SKM-1 treated with dmso at 0.1 percent for 144 hours (cell line): ENCODE measurements around the gene LARP1.
"Not testable (repeated sequence)": the region's sequence is repeated elsewhere in the genome, so short reads cannot be mapped to it uniquely, and the experiment has no call there.

Experiments
- DNase-seq: peaks from one replicate; lab custom pipeline; 2025; ENCODE audit not compliant: unreplicated experiment; lab: John Stamatoyannopoulos, UW

LARP1 gene

DNA sequence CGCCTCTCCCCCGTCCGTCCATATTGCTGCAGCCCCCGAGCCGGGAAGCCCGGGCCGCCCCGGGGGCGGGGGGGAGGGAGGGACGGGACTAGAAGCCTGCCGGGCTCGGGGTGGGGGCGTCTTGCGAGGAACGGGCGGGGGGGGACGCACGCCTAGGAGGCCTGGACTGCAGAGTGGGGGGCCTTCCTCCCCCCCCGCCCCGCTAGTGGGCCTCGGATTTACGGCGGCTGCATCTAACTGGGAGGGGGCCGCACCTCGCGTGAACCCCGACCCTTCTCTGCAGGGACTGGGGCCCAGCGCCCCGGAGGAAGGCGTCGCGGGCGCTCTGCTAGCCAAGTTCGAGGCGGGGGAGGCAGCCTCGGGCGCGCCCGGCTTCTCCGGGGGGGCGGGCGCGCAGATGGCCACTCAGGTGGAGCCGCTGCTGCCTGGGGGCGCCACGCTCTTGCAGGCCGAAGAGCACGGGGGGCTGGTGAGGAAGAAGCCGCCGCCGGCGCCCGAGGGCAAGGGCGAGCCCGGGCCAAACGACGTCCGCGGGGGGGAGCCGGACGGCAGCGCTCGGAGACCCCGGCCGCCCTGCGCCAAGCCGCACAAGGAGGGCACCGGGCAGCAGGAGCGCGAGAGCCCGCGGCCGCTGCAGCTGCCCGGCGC is at the start of gene LARP1:
Gene LARP1 (plus strand): TSS at position 17 of the 648 bp plus-strand sequence. CDS start 381 bp downstream, at position 398.
- no peak for DNase-seq

DNA sequence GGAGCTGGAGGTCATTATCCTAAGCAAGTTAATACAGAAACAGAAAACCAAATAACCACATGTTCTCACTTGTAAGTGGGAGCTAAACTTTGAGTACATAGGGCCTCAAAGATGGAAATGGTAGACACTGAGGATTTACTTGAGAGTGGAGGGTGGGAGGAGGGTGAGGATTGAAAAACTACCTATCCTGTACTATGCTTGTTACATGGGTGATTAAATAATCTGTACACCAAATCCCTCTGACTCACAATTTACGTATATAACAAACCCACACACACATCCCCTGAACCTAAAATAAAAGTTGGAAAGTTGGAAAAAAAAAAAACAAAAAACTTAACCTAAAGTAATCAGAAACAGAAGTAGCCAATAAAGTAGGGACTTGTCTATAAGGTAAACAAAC is 48.8 kb upstream of the LARP1 start:
- DNase-seq, result no peak

DNA sequence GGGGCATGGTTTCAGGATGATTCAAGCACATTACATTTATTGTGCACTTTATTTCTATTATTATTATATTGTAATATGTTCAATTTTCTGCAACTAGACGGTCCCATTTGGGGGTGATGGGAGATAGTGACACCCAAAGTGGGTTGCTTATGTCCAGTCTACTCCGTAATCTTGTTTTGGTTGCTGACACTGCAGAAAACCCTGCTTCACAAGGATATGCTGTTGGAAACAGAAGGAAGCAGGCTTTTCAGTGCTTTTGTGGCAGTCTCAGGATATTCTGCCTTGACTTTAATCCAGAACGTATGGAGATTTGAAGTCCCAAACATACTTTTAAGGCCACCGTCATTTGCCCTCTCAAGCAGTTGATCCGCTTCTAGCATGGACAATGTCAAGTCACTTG is 47.5 kb upstream of the LARP1 start:
- DNase-seq, result no peak

DNA sequence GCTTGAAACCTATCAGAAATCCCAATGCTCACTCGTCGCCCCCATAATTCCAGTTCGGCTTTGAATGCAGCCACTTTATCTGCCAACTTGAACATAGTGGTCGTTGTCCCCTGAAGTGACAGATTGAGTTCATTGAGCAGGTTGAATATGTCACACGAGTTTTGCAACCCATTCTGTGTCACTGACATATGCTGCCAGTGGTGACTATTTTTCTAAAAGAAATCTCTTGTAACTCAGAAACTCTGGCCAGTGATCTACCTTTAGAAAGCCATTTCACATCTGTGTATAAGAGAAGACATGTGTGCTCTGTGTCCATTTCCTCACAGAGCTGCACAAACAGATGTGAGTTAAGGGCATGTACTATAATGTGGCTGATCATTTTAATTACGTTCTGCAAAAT is 47.0 kb upstream of the LARP1 start:
- DNase-seq, result no peak

DNA sequence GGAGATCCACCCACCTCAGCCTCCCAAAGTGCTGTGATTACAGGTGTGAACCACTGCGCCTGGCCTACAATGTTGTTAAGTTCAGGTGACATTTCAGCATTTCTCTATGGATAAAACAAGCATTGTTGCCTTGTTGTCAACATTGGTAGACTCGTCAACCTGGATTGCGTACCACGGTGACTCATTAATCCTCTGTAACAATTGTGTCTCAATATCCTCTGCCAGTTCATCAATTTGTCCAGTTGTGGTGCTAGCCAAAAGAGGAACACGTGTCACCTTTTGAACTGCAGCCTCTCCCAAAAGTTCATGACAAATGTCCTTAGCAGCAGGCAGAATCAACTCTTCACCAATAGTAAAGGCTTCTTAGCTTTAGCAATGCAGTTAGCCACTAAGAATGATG is 46.3 kb upstream of the LARP1 start:
- peak; percentile 96 for DNase-seq

DNA sequence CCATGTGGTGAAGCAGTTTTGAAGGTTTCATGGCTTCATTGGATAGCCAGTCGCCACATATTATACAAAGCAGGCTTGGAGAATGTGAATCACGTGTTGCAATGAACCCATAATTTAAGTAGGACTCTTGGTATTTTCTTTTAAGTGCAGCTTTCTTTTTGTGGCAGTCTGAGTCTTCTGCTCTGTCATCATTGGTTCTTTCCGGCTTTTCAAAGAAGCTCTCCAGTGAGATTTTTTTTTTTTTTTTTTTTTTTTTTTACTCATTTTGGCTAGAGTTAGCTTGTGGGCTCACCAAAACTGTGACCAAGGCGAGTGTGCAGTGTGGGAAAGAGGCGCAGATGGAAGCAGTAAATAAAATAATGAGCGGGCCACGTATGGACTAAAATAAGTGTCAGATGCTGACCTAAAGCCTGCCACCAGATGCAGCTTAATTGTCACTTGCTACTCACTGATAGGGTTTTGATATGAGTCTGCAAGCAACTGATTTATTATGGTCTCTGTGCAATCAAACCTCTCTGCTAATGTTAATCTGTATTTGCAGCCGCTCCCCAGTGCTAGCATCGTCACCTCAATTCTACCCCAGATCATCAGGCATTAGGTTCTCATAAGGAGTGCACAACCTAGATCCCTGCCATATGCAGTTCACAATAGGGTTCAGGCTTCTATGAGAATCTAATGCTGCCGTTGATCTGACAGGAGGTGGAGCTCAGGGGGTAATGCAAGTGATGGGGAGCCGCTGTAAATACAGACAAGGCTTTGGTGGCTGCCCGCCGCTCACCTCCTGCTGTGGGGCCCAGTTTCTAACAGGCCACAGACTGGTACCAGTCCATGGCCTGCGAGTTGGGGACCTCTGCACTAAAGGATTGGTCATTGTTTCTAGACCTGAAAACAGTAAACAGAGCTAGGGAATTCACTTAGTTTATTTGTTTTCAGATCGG is 45.5 kb upstream of the LARP1 start:
- DNase-seq, result no peak

DNA sequence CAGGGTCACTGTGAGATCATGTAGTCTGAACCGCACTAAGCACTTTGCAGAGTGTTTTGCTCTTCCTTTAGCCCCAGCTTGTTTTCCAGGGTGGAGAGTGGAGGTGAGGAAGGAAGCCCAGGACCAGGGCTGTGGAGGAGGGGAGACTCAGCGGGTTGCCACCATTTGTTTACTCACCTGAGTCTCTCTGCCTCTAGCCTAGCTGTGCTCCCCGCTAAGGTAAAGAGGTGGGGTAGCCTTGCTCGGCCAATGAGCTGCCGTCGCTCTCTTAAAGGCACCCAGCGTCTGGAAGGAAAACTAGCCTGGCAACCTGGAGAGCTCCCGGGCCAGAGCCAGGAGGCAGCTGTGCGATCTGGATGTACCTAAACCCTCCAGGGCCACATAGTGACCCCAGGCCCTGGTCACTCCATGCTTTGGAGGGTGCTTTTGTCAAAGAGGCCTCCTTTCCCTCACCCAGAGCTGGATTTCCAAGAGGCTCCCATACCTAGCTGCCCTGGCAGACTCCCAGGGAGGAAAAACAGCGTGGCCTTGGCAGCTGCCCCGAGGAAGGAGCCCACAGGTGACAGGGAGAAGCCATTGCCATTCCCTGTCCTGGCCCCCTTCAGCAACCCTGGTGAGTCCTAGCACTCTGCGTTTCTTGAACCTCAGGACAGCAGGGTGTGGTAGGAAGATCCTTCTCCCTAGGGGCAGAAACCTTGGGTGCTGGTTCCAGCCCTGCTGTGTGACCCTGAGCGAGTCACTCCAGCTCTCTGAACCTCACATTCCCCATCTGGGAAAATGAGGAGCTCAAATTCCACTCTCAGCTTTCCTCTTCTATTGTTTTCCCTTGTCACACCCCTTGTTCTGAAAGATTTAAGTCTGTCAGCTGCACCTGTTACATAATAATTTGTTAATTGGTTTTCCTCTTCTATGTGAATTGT is 42.4 kb upstream of the LARP1 start:
- DNase-seq, result no peak

DNA sequence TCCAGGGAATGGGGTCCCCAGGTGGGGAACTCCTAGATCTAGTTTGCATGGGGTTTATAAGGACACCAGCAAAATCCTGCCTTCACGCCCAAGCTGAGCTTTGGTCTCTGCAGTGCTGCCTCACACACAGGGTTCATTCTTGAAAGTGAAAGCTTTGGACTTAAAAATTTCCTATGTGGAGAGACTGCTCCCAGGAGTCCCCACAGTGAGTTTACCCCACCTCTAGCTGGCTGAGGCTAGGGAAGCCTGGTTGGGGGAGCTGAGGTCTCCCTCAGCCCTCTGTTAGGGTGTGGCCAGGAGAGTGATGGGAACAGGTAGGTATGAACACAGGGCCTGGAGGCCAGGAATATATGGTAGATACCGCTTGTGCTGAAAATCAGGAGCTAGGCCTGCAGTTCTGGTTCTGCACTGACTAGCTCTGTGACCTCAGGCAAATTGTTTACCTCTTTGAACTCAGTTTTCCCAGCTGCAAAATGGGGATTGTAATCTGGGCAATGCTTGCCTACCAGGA is 41.5 kb upstream of the LARP1 start:
- DNase-seq, result no peak

DNA sequence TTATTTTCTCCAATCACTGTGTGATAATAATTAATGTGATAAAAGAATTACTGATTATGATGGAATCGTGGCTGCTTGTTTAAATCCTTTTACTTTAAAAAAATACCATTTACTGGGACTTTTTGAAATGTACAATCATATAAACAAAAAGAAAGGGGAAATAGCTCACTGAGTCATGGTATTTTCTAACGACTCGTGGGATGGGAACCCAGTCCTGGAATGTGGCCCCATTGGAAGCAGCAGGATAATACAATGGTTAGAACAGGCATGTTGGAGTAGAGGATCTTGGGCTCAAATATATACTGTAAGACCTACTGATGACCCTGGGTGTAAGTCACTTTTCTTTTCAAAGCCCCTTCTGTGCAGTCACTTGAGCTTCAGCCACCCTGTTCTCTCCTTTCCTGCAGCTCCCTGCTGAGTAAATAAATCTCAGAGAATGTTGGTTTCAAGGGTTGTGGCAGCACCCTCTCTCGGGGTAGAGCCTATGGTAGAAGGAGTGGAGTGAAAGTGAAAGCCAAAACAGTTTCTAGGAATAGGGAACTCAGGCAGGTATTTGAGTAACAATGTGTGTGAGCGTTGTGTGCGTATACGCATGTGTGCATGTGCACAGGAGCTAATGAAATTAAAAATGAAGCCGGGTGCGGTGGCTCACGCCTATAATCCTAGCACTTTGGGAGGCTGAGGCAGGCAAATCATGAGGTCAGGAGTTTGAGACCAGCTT is 40.8 kb upstream of the LARP1 start:
- no peak for DNase-seq

DNA sequence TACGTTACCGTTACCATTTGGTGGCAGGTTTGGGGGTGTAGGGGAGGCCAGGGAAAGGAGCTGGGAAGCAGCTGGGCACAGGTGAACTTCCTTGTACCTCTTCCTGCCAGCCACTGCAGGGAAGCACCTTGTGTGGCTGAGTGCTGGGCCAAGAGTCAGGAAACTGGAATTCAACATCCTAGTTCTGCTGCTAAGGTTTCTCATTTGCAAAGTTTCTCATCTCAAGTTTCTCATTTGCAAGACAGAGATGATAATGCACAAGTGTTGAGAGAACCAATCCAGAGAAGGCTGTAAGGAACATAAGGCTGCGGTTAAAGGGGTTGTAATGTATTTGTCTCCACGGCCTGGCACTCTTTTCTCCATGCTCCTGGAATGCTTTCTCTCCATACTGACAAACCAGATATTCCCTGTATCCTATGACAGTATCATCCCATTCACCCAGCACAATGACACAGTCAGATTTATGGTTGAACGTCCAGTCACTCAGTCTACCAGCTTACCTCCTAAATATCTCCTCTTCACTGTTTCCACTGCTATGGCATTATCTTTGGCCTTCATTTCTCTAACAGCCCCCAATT is 33.6 kb upstream of the LARP1 start:
- no peak for DNase-seq

DNA sequence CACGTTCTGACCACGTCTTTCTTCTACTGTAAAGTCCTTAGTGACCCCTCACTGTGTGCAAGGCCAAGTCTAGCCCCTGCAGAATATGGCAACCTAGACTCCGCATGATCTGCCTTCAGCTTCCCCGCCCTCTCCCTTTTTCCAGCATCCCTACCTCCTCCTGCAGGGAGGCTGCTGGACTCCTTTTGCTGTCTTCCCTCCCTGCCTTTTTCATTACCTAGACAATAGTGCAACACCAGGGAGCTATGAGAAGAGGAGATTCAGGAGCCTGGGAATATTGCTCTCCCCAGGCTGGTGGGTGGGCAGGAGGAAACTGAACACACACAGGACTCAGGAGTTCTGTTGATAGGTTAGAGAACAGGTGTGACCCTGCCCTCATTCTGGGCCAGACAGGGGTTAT is 33.1 kb upstream of the LARP1 start:
- DNase-seq, result no peak

DNA sequence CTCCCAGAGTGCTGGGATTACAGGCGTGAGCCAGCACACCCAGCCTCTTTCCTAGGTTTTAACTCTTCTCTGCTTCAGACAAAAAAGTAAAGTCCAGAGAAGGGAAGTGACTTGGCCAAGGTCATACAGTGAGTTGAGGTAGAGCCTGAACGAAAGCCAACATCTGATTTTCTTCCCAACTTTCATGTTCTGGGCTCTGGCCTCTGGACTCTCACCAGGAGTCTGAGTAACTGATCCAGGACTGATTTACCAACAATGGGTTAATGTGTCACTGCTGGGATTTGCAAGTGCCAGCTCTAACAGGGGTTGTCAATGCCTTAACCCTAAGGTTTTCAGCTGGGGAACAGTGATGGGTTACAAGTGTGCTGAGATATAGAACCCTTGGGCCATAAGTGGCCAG is 32.2 kb upstream of the LARP1 start:
- no peak for DNase-seq

DNA sequence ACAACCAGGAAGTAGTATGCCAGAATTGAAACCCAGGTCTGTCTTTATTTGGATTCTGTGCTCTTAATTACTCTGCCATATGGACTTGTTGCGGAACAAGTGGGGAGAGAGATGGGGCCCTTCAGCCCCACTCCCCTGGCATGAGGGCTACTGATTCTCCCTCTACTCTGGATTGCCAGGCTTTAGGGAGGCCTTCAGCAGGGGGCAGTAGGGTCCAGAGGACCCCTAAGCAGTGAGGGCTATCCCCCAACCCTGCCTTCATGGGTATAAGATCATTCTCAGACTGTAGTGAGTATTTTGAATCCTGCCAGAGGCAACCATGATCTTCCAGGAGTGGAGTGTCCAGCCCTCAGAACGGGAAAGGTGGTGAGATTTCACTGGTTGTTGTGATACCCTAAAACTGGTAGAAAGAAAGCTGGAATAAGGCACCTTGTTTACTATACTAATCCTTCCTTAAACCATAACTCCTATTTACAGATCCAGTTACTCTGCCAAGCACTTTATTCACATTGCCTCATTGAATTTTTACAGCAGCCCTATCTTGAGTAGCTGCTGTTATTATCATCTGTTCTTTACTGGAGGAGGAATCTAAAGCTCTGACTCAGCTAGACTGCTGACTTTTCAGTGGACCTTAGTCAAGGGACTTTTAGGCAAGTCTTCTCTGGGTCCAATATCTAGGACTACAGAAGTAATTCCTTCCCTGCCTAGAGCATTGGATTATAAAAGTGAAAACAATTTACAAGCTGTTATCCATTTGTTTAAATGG is 31.3 kb upstream of the LARP1 start:
- no peak for DNase-seq

DNA sequence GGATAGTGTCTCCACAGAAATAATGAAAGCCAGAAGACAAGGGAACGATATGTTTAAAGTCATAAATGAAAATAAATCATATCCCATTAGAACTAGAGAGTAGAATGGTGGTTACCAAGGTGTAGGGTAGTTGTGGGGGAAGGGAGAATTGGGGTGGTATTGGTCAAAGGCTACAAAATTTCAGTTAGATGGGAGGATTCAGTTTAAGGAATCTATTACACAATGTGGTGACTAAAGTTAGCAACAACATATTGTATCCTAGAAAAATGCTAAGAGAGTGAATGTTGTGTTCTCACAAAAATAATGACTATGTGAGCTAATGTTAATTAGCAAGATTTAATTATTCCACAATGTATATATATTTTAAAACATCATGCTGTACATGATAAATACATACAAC is 27.8 kb upstream of the LARP1 start:
- DNase-seq, result no peak

DNA sequence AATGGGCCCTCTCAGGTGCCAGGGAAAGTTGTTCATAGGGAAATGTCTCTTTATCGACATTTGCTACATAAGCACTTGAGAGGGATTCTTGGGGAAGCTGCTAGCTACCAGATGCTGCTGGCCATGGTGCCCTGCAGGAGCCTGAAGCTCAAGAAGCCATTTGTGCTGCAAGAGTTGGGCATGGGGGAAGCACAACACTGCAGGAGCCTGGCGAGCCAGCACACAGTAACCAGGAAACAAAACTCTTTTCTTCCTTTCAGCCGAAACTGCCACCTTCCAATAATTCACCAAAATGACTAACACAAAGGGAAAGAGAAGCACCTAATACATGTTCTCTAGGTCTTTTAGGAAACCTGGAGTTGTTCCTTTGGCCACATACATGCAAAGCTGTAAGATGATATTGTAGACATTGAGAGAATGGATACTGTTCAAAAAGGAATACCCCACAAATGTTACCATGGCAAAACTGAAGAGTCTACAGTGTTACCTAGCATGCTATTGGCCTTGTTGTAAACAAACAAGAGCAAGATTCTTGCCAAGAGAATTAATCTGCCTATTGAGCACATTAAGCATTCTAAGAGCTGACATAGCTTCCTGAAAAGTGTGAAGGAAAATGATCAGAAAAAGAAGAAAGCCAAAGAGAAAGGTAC is 26.1 kb upstream of the LARP1 start:
- DNase-seq, result no peak

DNA sequence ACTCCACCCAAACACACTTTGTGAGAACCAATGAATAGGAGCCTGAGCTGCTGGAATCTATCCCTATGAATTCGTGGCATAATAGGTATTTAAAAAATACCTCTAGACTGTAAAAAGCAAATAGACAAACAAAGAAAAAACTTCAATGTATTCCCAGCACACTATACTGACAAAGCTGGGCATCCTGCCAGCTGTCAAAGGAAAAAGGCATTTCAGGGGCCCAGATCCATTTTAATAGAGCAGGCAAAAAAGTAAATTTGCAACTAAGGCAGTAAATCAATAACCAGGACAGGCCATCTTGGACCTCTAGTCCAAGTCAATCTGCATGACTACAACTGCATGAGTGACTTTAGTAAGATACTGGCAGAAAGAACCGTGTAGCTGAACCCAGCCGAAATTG is 25.6 kb upstream of the LARP1 start:
- no peak for DNase-seq

DNA sequence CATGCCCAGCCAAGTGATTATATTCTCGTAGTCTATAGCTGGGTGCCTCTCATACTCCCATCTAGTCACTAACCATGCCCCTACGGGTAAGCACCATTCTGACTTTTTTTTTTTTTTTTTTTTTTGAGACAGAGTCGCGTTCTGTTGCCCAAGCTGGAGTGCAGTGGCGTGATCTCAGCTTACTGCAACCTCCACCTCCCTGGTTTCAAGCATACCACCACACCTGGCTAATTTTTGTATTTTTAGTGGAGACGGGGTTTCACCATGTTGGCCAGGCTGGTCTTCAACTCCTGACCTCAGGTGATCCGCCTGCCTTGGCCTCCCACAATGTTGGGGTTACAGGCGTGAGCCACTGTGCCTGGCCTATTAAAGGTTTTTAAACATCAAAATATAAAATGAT is 24.4 kb upstream of the LARP1 start:
- DNase-seq, result not testable (repeated sequence)

DNA sequence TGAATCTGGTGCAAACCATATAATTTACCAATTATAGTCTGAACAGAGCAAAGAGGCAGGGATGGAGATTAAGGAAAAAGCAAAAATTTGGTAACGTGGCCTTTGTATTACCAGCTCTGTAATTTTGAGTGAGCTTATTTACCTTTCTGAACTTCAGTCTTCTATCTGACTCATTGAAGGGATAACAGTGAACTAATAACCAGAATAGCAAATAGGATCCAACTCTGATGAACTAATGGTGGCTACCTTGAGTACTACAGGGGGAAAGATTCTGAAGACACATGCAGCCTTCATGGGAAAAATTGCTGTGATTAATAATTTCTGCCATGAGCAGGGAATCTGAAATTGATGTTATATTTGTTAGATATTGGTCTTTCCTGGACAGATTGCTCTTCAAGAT is 23.0 kb upstream of the LARP1 start:
- DNase-seq, result no peak
